CD4-positive, alpha-beta T cell (primary cell): ENCODE results near the gene CXCL17. TPM values are rescaled to one million over a fixed set of nuclear protein-coding genes. Genes with fewer than 3 reads are reported as not detected.

Source experiments
- ATAC-seq: fragments of 200-7000 bp; cut with Tn5 transposase; one replicate; pipeline ENCODE4 v1.10.0; 2022; ENCODE audit warnings: mild to moderate bottlenecking; ENCODE audit not compliant: poor library complexity
- CTCF ChIA-PET: fragments of 350-600 bp; sonication (Branson Sonifier 250); formaldehyde crosslinking; loops from one replicate; lab custom pipeline; 2021; ENCODE audit warnings: antibody characterized with exemption, inconsistent platforms; lab: Charles Lee
- POLR2A ChIA-PET: fragments of 350-600 bp; sonication (Branson Sonifier 250); formaldehyde crosslinking; loops from one replicate; lab custom pipeline; 2021; ENCODE audit warnings: antibody characterized with exemption, inconsistent platforms; lab: Charles Lee
- DNase-seq, 14 experiments: peaks; one replicate each; pipeline ENCODE4 v3.0.0-alpha.2; 2013 to 2020; ENCODE audit warnings: mixed read lengths in 2 of 14
- H3K27ac ChIP-seq, 2 donors: one replicate each; pipeline versions ENCODE4 v1.5.1 to v1.7.0; 2013; ENCODE audit warnings: low read length in 2 of 2, low read depth in 1 of 2, mild to moderate bottlenecking in 1 of 2
- H3K27me3 ChIP-seq, 2 experiments: 1 replicate in 1 of 2; 2 replicates in 1 of 2; pipeline versions ENCODE4 v1.6.1 to v1.7.0; 2013; ENCODE audit warnings: low read length in 2 of 2, control low read depth in 1 of 2, mild to moderate bottlenecking in 1 of 2, moderate library complexity in 1 of 2; ENCODE audit not compliant: insufficient read depth in 2 of 2, control insufficient read depth in 1 of 2
- H3K36me3 ChIP-seq: one replicate; pipeline ENCODE4 v1.6.1; 2013; ENCODE audit warnings: low read length, control low read depth; ENCODE audit not compliant: insufficient read depth
- H3K4me1 ChIP-seq: one replicate; pipeline ENCODE4 v1.6.1; 2013; ENCODE audit warnings: low read length, control low read depth; ENCODE audit not compliant: insufficient read depth
- H3K4me3 ChIP-seq: one replicate; pipeline ENCODE4 v1.5.1; 2013; ENCODE audit warnings: mild to moderate bottlenecking, low read length, moderate library complexity
- H3K9me3 ChIP-seq, 2 experiments: 1 replicate in 1 of 2; 2 replicates in 1 of 2; pipeline versions ENCODE4 v1.6.1 to v1.7.0; 2013; ENCODE audit warnings: low read length in 2 of 2, mild to moderate bottlenecking in 2 of 2, control low read depth in 1 of 2, moderate library complexity in 1 of 2; ENCODE audit not compliant: control insufficient read depth in 1 of 2, insufficient read depth in 1 of 2
- H3K27ac Mint-ChIP-seq: one replicate; pipeline ENCODE4 v1.8.0; 2020; ENCODE audit warnings: mixed read lengths
- H3K27me3 Mint-ChIP-seq: one replicate; pipeline ENCODE4 v1.8.0; 2021; ENCODE audit warnings: mixed read lengths
- H3K36me3 Mint-ChIP-seq: one replicate; pipeline ENCODE4 v1.8.0; 2021; ENCODE audit warnings: low read depth, mixed read lengths
- H3K4me1 Mint-ChIP-seq: one replicate; pipeline ENCODE4 v1.8.0; 2021; ENCODE audit warnings: low read depth, mixed read lengths
- H3K4me3 Mint-ChIP-seq: one replicate; pipeline ENCODE4 v1.8.0; 2020; ENCODE audit warnings: mild to moderate bottlenecking, mixed read lengths
- H3K9me3 Mint-ChIP-seq: one replicate; pipeline ENCODE4 v1.8.0; 2020; ENCODE audit warnings: mixed read lengths
- intact Hi-C, 2 experiments: fragments of 100-400 bp; cut with DNase I in 1 of 2; cut with micrococcal nuclease in 1 of 2; formaldehyde crosslinking; loops; one replicate each; pipeline versions ENCODE4 v1.15.1 to v1.9.0; 2023 to 2025; cut with DNase I, micrococcal nuclease
- total RNA-seq, 174 experiments: library from RNA in 2 of 174; stranded (reverse) in 2 of 174; gene quantifications; one replicate each; pipeline ENCODE4 v1.2.3 and lab custom pipeline; 2021 to 2026
- TF ChIP-seq, protein P1 (sequence below): fragments of 200-600 bp; IDR thresholded peaks from one replicate; pipeline ENCODE4 v1.8.0; 2022; ENCODE audit warnings: antibody characterized with exemption, mild to moderate bottlenecking

The CXCL17 gene
- total RNA-seq, 2 experiments from 2014 or later: not detected

DNA sequence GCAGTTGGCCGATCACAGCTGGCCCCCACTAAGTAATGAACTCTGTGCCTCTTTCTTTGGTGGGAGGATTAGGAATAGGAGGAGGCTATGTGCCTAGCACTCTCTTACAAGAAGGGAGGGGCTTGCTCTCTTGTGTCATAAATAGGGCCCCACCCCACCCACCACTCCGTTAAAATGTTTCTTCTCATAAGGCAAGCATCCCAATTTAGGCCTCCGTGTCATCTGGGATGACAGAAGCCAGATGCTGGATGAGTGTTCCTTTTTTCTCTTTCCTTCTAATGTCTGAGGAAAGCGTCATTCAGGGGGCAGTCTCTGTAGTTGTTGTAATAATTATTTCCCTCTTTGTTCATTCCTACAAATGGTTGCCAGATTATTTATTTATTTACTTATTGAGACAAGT, 15.4 kb downstream of the CXCL17 start, which contains the start of gene LIPE:
Gene LIPE, minus strand, starts transcription at position 76 of the 400 bp plus-strand sequence. CDS start 239 bp downstream, outside the sequence.
- H3K27me3 ChIP-seq: no peaks in the 10 kb centered on the region
- intact Hi-C loops: loop anchor here in 1 of 2 experiments (10.0 kb wide), 1 partner anchor 143 kb away; no protein-coding TSS in a partner anchor
- H3K36me3 ChIP-seq: no peaks in the 10 kb centered on the region
- ChIA-PET CTCF (interaction anchor here (1.1 to 1.7 kb wide), 2 partner anchors 7 to 13 kb away, joined by 3 to 7 read pairs; no protein-coding TSS in a partner anchor), POLR2A (no interaction called here)
- H3K27me3 Mint-ChIP-seq: no peaks in the 10 kb centered on the region
- ATAC-seq (no peak), DNase-seq (no peak)
- peaks cover 10% of the 10 kb centered on the region for H3K36me3 Mint-ChIP-seq
- no peaks in the 10 kb centered on the region for H3K9me3 ChIP-seq
- H3K4me1 Mint-ChIP-seq: peaks cover 23% of the 10 kb centered on the region
- H3K9me3 Mint-ChIP-seq: no peaks in the 10 kb centered on the region
- peaks cover 19% of the 10 kb centered on the region for H3K4me1 ChIP-seq
- no peak within 1 kb of the TSS for H3K27ac ChIP-seq
- H3K4me3 Mint-ChIP-seq: peak within 1 kb of the TSS; percentile 34
- TF ChIP-seq, protein P1, sequence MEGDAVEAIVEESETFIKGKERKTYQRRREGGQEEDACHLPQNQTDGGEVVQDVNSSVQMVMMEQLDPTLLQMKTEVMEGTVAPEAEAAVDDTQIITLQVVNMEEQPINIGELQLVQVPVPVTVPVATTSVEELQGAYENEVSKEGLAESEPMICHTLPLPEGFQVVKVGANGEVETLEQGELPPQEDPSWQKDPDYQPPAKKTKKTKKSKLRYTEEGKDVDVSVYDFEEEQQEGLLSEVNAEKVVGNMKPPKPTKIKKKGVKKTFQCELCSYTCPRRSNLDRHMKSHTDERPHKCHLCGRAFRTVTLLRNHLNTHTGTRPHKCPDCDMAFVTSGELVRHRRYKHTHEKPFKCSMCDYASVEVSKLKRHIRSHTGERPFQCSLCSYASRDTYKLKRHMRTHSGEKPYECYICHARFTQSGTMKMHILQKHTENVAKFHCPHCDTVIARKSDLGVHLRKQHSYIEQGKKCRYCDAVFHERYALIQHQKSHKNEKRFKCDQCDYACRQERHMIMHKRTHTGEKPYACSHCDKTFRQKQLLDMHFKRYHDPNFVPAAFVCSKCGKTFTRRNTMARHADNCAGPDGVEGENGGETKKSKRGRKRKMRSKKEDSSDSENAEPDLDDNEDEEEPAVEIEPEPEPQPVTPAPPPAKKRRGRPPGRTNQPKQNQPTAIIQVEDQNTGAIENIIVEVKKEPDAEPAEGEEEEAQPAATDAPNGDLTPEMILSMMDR: no peak
- no peak within 1 kb of the TSS for H3K4me3 ChIP-seq
- H3K27ac Mint-ChIP-seq: no peak within 1 kb of the TSS

DNA sequence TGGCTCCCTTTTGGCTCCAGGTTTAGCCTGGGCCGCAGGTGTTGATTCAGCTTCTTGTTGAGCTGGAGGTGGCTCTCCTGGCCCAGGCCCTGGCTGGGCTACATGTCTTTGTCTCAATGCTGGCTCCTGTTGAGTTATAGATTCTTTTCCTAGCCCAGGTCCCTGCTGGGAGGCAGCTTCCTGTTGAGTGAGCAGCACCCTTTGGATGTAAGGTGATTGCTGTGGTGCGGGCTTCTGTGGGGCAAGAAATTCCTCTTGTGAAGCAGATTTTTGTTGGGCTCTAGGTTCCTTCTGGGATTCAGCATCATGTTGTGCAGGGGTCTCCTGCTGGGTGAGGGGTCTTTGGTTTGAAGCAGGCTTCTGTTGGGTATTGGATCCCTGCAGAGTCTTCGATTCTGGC, 16.1 kb downstream of the CXCL17 start:
- no peaks in the 10 kb centered on the region for H3K27me3 ChIP-seq
- Mint-ChIP-seq H3K4me3 (peak overlapping the region; percentile 34), H3K27ac (no peak overlapping the region), H3K36me3 (peaks cover 10% of the 10 kb centered on the region), H3K9me3 (no peaks in the 10 kb centered on the region), H3K4me1 (peaks cover 30% of the 10 kb centered on the region), H3K27me3 (no peaks in the 10 kb centered on the region)
- H3K36me3 ChIP-seq: no peaks in the 10 kb centered on the region
- intact Hi-C loops: loop anchor here in 1 of 2 experiments (10.0 kb wide), 1 partner anchor 142 kb away; no protein-coding TSS in a partner anchor
- H3K4me1 ChIP-seq: peaks cover 26% of the 10 kb centered on the region
- H3K9me3 ChIP-seq: no peaks in the 10 kb centered on the region
- CTCF ChIA-PET: interaction anchor here (1.1 kb wide), 1 partner anchor 14 kb away, joined by 3 read pairs; no protein-coding TSS in a partner anchor
- ATAC-seq (no peak), DNase-seq (no peak)
- no peak overlapping the region for H3K27ac ChIP-seq
- TF ChIP-seq, protein P1: no peak
- POLR2A ChIA-PET: interaction anchor here (0.6 kb wide), 1 partner anchor 9 kb away, joined by 3 read pairs; no protein-coding TSS in a partner anchor
- H3K4me3 ChIP-seq: no peak overlapping the region

DNA sequence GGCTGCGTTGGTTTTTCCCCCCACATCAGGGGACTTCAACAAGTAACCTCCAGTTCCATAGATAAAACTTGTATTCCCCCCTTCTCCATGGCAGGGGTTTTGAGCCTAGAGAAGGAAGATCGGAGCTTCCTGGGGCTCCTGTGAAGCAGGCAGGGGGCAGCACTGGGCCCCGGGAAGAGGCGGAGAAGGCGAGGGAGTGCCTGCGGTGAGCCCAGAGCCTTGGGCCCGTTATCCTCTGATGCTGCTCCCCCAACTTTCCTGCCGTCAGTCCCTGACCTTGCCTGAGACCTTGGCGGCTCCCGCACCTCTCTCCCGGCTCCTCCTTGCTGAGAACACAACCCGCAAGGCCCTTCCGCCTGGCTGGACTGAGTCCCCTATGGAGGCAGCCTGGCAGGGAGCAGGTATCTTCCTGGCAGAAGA, 18.0 kb downstream of the CXCL17 start:
- no peak for ATAC-seq
- Mint-ChIP-seq H3K27me3 (no peaks in the 10 kb centered on the region), H3K4me1 (peaks cover 49% of the 10 kb centered on the region), H3K9me3 (no peaks in the 10 kb centered on the region), H3K36me3 (peaks cover 10% of the 10 kb centered on the region), H3K4me3 (peak overlapping the region; percentile 92), H3K27ac (no peak overlapping the region)
- peak in 1 of 14 experiments; percentile 26 for DNase-seq
- Histone ChIP-seq H3K9me3 (no peaks in the 10 kb centered on the region), H3K36me3 (no peaks in the 10 kb centered on the region), H3K4me3 (no peak overlapping the region), H3K27me3 (no peaks in the 10 kb centered on the region), H3K27ac (no peak overlapping the region), H3K4me1 (peaks cover 45% of the 10 kb centered on the region)
- TF ChIP-seq, protein P1: no peak
- ChIA-PET CTCF (interaction anchor here (1.9 to 2.3 kb wide), 2 partner anchors 14 to 16 kb away, joined by 5 to 17 read pairs; no protein-coding TSS in a partner anchor), POLR2A (interaction anchor here (1.0 to 2.2 kb wide), 5 partner anchors 14 to 292 kb away, joined by 3 to 11 read pairs (median 7); partner anchors contain the start of gene POU2F2)
- intact Hi-C loops: loop anchor here (5.0 to 10.0 kb wide), 5 partner anchors 37 to 317 kb away; partner anchors contain the start of genes MEGF8 (in 1 of the 2) and POU2F2 (in 1 of the 2)
